ENCODE results near the gene ARID1A. TPM values are rescaled to one million over a fixed set of nuclear protein-coding genes. Genes with fewer than 3 reads are reported as not detected.

ARID1A gene
- polyA plus RNA-seq, 2 of the 4 experiments (the other 2 are of a cell fraction): 17.4 to 21.4 TPM

- ChIA-PET POLR2A (no interaction called here), CTCF (interaction anchor here (0.6 to 1.3 kb wide), 3 partner anchors 16 to 138 kb away, joined by 3 read pairs; no protein-coding TSS in a partner anchor)
- Histone ChIP-seq H3K9me3 (no peaks in the 10 kb centered on the region), H3K4me2 (no peak overlapping the region), H3K27ac (no peak overlapping the region), H3K4me3 (no peak overlapping the region), H3K4me1 (peaks cover 9% of the 10 kb centered on the region; the same call in 2 of the 3 replicates)
- DNase-seq (ENCODE audit: low read depth in 1 of 2, low spot score in 1 of 2) (no peak), ATAC-seq (no peak), FAIRE-seq (no peak)
- TF ChIP-seq CBX2 (IDR thresholded peaks at IDR 0.05; ENCODE audit: borderline replicate concordance, low read depth) (no peak), RAD21 (conservative IDR thresholded peaks at IDR 0.05 in 1 of 2, IDR thresholded peaks at IDR 0.05 in 1 of 2) (no peak), MYC (IDR thresholded peaks at IDR 0.05; ENCODE audit: borderline replicate concordance, low read length) (no peak), RCOR1 (IDR thresholded peaks at IDR 0.05; ENCODE audit: low read depth, low read length) (no peak), ESRRA (IDR thresholded peaks at IDR 0.05; ENCODE audit: borderline replicate concordance, low read length) (no peak), HDAC2 (IDR thresholded peaks at IDR 0.05) (no peak)
- 83% methylated on average over 3 of the region's 3 CpGs for WGBS (ENCODE audit: missing lambda C conversion rate)
Measured at GRCh38 chr1:26740023-26740634, 44.3 kb downstream of the ARID1A start.

DNA sequence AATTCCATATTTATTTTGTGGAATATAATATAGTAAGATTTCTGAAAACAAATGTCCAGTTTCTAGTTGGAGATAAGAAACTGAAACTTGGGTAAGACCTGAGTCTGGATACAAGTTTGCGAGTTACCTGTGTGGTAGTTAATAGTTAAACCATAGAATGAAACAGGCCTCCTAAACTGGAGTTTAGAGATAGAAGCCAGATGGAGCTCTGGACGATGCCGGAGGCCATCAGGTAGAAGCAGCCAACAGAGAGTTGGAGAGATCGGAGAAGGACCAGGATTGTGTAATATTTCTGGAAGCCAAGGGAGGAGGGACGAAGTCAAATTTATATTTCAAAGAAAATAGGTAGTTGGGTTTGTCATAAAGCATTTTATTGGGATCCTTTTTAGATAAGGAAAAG, 45.1 kb downstream of the ARID1A start:
- ChIA-PET CTCF (interaction anchor here (0.8 kb wide), 1 partner anchor 139 kb away, joined by 3 read pairs; no protein-coding TSS in a partner anchor), POLR2A (no interaction called here)
- H3K4me1 ChIP-seq: peaks cover 9% of the 10 kb centered on the region; the same call in 2 of the 3 replicates
- DNase-seq (ENCODE audit: low read depth in 1 of 2, low spot score in 1 of 2) (no peak), FAIRE-seq (no peak), ATAC-seq (no peak)
- no peaks in the 10 kb centered on the region for H3K9me3 ChIP-seq
- WGBS (ENCODE audit: missing lambda C conversion rate): 93% methylated on average over 5 of the region's 5 CpGs
- H3K27ac ChIP-seq: no peak overlapping the region
- no peak overlapping the region for H3K4me3 ChIP-seq
- TF ChIP-seq ELK1 (IDR thresholded peaks at IDR 0.05; ENCODE audit: low read depth, low read length): no peak
- TF ChIP-seq FOSL2 (IDR thresholded peaks at IDR 0.05): no peak
- no peak for TF ChIP-seq FOSL2 (CRISPR knock-in tag; IDR thresholded peaks at IDR 0.05)
- TF ChIP-seq EP300 (IDR thresholded peaks at IDR 0.05): no peak
- no peak for TF ChIP-seq CBX8 (IDR thresholded peaks at IDR 0.05)
- TF ChIP-seq, protein P1, sequence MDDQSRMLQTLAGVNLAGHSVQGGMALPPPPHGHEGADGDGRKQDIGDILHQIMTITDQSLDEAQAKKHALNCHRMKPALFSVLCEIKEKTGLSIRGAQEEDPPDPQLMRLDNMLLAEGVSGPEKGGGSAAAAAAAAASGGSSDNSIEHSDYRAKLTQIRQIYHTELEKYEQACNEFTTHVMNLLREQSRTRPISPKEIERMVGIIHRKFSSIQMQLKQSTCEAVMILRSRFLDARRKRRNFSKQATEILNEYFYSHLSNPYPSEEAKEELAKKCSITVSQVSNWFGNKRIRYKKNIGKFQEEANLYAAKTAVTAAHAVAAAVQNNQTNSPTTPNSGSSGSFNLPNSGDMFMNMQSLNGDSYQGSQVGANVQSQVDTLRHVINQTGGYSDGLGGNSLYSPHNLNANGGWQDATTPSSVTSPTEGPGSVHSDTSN (IDR thresholded peaks at IDR 0.05): no peak
- TF ChIP-seq, protein P2, sequence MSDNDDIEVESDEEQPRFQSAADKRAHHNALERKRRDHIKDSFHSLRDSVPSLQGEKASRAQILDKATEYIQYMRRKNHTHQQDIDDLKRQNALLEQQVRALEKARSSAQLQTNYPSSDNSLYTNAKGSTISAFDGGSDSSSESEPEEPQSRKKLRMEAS (IDR thresholded peaks at IDR 0.05): no peak
- TF ChIP-seq ESRRA (IDR thresholded peaks at IDR 0.05; ENCODE audit: borderline replicate concordance, low read length): no peak
- TF ChIP-seq SMC3 (IDR thresholded peaks at IDR 0.05): no peak
- TF ChIP-seq MAFK (IDR thresholded peaks at IDR 0.05; ENCODE audit: partially characterized antibody): no peak
- no peak for TF ChIP-seq RFX5 (IDR thresholded peaks at IDR 0.05)
- no peak for TF ChIP-seq PHF8 (IDR thresholded peaks at IDR 0.05; ENCODE audit: borderline replicate concordance, low read depth)
- TF ChIP-seq NR3C1 (IDR thresholded peaks at IDR 0.05): no peak
- no peak for TF ChIP-seq NFE2L2 (conservative IDR thresholded peaks at IDR 0.05; ENCODE audit: low read length)
- no peak for TF ChIP-seq RAD21 (conservative IDR thresholded peaks at IDR 0.05 in 1 of 2, IDR thresholded peaks at IDR 0.05 in 1 of 2)
- no peak overlapping the region for H3K4me2 ChIP-seq

DNA sequence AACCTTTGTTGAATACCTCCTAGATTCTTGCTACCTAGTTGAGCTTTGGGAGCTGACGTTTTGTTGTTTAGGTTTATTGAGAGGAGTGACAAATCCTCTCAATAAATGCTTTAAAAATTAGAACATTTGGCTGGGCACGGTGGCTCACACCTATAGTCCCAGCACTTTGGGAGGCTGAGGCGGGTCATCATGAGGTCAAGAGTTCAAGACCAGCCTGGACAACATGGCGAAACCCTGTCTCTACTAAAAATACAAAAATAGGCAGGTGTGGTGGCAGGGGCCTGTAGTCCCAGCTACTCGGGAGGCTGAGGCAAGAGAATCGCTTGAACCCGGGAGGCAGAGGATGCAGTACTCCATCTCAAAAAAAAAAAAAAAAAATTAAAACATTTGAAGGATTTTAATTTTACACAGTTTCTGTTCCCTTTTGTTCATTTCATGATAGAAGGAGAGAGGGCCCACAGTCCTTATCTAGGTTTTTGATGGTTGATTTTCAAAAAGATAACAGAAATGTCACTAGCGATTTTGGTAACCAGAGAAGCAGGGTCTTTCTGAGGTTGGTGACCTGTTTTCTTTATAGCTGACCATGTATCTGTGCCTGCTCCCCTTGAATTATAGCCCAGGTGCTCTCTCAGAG, 47.7 kb downstream of the ARID1A start:
- no peak overlapping the region for H3K4me3 ChIP-seq
- DNase-seq (ENCODE audit: low read depth in 1 of 2, low spot score in 1 of 2): no peak
- ChIA-PET POLR2A (no interaction called here), CTCF (interaction anchor here (1.0 to 2.0 kb wide), 3 partner anchors 15 to 45 kb away, joined by 3 to 5 read pairs (median 5); partner anchors contain the start of gene PIGV)
- no peak for FAIRE-seq
- H3K4me1 ChIP-seq: peaks cover 9% of the 10 kb centered on the region; the same call in 2 of the 3 replicates
- no peak for ATAC-seq
- WGBS (ENCODE audit: missing lambda C conversion rate): 92% methylated on average over 8 of the region's 8 CpGs
- 0 out of 3 replicates have a peak overlapping the region, but pooled peaks have one; percentile 3 for H3K4me2 ChIP-seq
- no peaks in the 10 kb centered on the region for H3K9me3 ChIP-seq
- 0 out of 6 replicates have a peak overlapping the region, but pooled peaks of 1 of the 2 experiments have one; percentile 40 for H3K27ac ChIP-seq
- TF ChIP-seq FOXS1 (CRISPR knock-in tag; IDR thresholded peaks at IDR 0.05): no peak
- no peak for TF ChIP-seq RAD21 (conservative IDR thresholded peaks at IDR 0.05 in 1 of 2, IDR thresholded peaks at IDR 0.05 in 1 of 2)
- TF ChIP-seq KDM5A (IDR thresholded peaks at IDR 0.05): no peak
- no peak for TF ChIP-seq EHF (CRISPR knock-in tag; IDR thresholded peaks at IDR 0.05)
- no peak for TF ChIP-seq TFCP2L1 (CRISPR knock-in tag; IDR thresholded peaks at IDR 0.05)
- TF ChIP-seq SMC3 (IDR thresholded peaks at IDR 0.05): no peak
- TF ChIP-seq FOSB (CRISPR knock-in tag; IDR thresholded peaks at IDR 0.05): no peak
- TF ChIP-seq HEYL (CRISPR knock-in tag; IDR thresholded peaks at IDR 0.05): no peak
- no peak for TF ChIP-seq NPAS2 (CRISPR knock-in tag; IDR thresholded peaks at IDR 0.05; ENCODE audit: borderline replicate concordance)
- no peak for TF ChIP-seq HOXA7 (CRISPR knock-in tag; IDR thresholded peaks at IDR 0.05)
